Embryonic facial prominence (tissue), 1 donor: ENCODE results near the gene NHERF1.

Experiments used
- DNase-seq: peaks from one replicate; pipeline ENCODE4 v3.0.0-alpha.2; 2016; ENCODE audit errors: extremely low spot score

NHERF1 gene

GRCh38 chr17:74808714-74809430, 60.4 kb downstream of the NHERF1 start:
- no peak for DNase-seq

DNA sequence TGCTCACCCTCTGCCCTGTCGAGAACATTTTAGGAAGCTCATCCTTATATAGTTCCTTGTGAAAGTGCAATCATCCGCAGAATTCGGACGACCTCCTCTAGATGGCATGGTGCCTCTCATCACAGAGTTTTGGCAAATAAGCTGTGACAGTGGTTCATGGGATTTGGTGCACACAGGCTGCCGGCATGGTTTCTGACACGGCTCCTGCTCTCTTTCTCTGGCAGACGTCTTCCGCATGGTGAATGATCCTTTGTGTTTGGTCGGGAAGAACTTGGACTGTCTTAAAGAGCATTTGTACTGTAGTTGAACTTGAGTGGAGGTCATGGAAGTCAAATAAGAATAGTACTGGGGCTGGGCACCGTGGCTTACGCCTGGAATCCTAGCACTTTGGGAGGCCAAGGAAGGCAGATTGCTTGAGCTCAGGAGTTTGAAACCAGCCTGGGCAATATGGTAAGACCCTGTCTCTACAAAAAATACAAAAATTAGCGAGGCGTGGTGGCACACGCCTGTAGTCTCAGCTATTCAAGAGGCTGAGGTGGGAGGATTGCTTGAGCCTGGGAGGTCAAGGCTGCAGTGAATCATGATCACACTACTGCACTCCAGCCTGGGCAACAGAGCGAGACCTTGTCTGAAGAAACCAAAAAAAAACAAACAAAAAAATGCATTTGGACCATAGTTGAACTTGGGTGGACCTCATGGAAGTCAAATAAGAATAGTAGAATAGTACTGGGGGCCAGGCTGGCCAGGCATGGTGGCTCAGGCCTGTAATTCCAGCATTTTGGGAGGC, 62.5 kb downstream of the NHERF1 start:
- DNase-seq: no peak

DNA sequence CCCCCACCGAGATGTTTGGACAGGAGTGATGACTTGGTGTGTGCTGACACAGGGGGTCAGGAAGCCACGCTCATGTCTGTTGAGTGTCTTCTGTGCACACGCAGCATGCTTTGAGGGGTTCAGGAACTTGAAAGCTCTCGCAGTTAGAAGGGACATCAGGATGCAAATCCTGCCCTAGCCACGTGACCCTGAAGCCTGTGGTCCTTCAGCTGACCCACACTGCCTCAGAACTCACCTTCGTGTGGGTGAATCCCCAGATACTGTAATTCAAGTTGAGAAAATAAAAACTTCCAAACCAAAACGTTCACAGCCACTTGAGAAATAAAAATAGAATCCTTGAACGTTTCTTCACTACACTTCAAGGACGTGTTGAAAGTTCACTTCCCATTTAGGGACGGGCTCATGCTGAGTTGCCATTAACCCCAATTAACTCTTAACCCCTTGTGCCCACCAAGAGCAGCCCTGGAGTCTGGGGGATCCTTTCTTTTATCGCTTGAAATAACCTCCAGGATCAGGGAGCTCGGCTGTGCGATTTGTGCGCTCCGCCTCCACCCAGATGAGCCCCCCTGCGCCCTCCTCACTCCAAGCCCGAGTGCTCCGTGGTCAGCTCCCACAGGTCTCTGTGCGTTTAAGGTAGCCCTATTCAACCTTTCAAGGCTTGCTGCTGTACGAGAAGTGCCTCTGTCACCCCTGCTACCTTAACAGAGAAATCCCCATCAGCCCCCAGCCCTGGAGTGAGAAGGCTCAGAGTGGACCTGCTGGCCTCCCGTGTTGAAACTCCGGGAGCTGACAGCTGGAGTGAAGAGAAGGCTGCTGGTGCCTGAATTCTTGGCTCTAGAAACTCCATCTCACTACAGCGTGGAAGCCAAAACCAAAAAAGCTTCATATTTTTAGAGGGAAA, 63.9 kb downstream of the NHERF1 start:
- no peak for DNase-seq

- no peak for DNase-seq
These were observed 66.0 kb downstream of the NHERF1 start for GRCh38 chr17:74814453-74814852.

GRCh38 chr17:74815067-74815466, 66.6 kb downstream of the NHERF1 start:
- no peak for DNase-seq

DNA sequence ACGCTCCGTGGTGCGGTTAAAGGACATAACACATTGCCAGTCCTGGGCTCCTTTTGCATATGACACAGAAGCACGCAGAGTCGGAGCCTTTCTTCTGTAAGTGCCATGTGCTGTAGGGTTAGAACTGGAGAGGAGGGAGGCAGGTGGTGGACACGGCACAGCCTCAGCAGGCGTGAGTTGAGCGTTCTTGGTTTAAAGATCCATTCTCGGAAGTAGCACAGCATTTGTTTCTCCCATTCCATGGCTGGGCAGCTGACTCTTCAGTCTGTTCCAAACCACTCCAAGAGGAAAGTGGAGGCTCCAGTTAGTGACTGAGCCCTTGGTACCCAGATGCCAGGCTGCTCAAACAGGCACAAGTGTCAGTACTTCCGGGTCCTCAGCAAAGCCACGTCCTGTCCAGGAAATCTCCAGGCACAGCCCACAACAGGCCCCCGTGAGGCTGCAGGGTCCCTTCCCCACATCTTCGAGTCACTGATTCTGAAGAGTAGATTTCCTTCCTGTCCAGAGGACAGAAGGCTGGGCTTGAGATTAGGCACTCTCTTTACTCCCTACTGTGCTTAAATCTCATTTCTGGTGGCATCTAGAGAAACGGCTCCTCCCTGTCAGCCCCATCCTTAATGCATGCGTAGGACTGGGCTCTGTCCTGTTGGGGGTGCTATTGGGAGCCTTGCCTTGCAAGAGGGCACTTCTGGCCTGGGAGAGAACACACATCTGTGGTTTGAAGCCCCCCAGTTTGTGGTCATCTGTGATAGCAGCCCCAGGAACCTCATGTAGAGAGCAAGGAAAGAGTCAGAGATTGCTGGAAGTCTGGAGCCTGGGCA, 67.3 kb downstream of the NHERF1 start:
- no peak for DNase-seq

- no peak for DNase-seq
These were observed 68.6 kb downstream of the NHERF1 start for GRCh38 chr17:74816905-74817620.

DNA sequence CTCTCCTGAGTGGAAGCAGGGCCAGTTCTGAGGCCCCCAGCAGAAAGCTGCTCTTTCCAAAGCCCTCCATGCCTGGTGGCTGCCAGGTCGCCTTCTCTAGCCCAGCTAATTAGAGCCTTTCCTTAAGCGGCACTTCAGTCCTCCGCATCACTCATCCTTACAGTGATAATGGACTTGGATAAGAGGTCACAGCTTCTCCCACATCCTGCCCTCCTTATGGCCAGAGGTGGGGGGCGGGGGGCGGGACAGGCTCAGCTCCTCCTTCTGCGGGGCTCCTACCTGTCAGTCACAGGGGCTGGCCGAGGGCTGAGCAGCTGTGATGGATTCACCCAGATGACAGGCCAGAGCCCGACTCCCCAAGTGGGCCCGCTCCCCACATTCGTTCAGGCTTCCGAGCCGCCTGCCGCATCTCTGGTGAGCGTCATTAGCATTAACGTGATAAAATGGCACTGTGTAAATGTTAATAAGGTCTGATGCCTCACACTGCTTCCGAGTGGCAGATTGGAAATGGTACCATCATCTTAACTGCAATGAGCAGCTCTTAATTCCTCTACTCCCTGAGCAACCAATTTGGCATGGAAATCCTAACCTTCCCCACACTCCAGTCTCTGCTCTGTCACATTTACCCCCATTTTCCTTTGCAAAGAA, 70.0 kb downstream of the NHERF1 start:
- DNase-seq: no peak
